ENCODE measurements around the gene ADH7.

- TF ChIP-seq EZH2 (IDR thresholded peaks at IDR 0.05; ENCODE audit: borderline replicate concordance, low read length) (no peak), CTCF (conservative IDR thresholded peaks at IDR 0.05 in 1 of 2, IDR thresholded peaks at IDR 0.05 in 1 of 2; ENCODE audit: extremely low read depth in 1 of 2, insufficient read depth in 1 of 2, low read depth in 1 of 2, low read length in 2 of 2) (no peak)
Observed at GRCh38 chr4:99435154-99435553, at the start of gene ADH7.

Data from mammary epithelial cell (primary cell).